Upper lobe of left lung (tissue), 4 donors: Measurements from ENCODE around the gene RASGRF1.

Experiments used
- CTCF ChIP-seq, 6 experiments: fragments of 450-650 bp in 4 of 6; fragments of 200-600 bp in 2 of 6; sonication (generic) in 2 of 6; IDR thresholded peaks; one replicate each; pipeline ENCODE4 v1.5.1; 2016 to 2019; ENCODE audit warnings: antibody characterized with exemption in 6 of 6
- EP300 ChIP-seq, 4 donors: sonication (generic); formaldehyde crosslinking; IDR thresholded peaks; one replicate each; pipeline ENCODE4 v1.5.1; 2017; ENCODE audit warnings: antibody characterized with exemption in 4 of 4, control low read depth in 2 of 4
- POLR2A ChIP-seq, 4 donors: fragments of 450-650 bp; IDR thresholded peaks; one replicate each; pipeline ENCODE4 v1.5.1; 2016 to 2017; ENCODE audit warnings: antibody characterized with exemption in 4 of 4, mild to moderate bottlenecking in 2 of 4
- POLR2AphosphoS5 ChIP-seq, 2 donors: sonication (generic); formaldehyde crosslinking; IDR thresholded peaks; one replicate each; pipeline ENCODE4 v1.5.1; 2017; ENCODE audit warnings: antibody characterized with exemption in 2 of 2

GRCh38 chr15:79068790-79069189 is 21.8 kb downstream of the RASGRF1 start:
- TF ChIP-seq POLR2AphosphoS5 (IDR thresholded peaks at IDR 0.05) (no peak), CTCF (IDR thresholded peaks at IDR 0.05) (no peak), POLR2A (IDR thresholded peaks at IDR 0.05) (no peak), EP300 (IDR thresholded peaks at IDR 0.05) (no peak)
